DMS 273 treated with DMSO at 0.1 percent for 48 hours (cell line): ENCODE data around the gene FTCD.
"Not testable (repeated sequence)": the region's sequence is repeated elsewhere in the genome, so short reads cannot be mapped to it uniquely, and the experiment has no call there.

ENCODE experiments used
- DNase-seq: peaks from one replicate; lab custom pipeline; 2025; lab: John Stamatoyannopoulos, UW

FTCD gene

GRCh38 chr21:46171996-46172862 lies 16.9 kb upstream of the FTCD start:
- no peak for DNase-seq

GRCh38 chr21:46171585-46171984 lies 16.2 kb upstream of the FTCD start:
- no peak for DNase-seq

- not testable (repeated sequence) for DNase-seq
Observed at GRCh38 chr21:46170436-46171193, 15.2 kb upstream of the FTCD start.

DNA sequence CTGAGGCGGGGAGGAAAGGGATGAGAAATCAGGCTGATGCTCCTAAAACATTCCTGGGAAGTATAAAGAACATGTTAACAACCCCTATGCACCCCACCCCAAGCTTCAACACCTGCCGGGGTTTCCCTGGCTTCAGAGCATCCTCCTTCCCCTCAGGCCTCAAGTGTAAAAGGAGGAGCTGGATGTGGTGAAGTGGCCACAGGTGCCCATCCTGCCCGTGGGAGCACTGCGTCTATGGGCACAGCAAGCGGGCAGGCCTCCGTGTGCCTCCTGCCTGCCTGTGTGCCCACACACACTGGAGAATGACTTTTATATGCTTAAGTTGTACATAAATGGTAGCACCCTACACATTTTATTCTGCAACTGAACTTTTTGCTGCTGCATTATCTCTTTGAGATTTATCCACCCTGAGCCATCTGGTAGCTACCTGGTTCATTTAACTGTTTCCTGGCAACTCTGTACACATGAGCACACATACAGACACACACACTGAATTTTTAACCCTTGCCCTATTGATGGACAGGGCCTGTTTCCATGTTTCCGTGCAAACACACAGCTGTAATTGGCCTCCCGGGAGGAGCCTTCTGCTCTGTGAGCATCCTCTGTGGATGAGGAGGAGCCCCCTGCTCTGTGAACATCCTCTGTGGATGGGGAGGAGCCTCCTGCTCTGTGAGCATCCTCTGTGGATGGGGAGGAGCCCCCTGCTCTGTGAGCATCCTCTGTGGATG lies 13.4 kb upstream of the FTCD start:
- DNase-seq, result no peak

DNA sequence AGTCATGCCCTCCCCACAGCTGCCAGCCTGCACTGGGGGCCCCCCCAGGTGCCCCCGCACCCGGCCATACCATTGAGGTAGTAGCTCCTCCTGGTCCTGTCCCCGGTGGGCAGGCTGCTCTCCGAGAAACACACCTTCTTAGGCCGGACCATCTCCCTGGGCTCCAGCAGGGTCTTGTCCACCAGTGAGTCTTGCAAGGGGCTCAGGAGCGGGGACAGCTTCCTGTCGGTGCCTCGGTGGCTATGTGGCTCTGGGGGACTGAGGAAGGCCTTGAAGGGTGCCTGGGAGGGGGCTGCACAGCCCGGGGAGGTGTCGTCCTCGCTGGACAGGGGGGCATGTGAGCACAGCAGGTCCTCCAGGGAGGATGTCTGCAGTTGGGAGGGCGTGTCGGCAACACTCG lies 12.9 kb upstream of the FTCD start:
- DNase-seq, result no peak

DNA sequence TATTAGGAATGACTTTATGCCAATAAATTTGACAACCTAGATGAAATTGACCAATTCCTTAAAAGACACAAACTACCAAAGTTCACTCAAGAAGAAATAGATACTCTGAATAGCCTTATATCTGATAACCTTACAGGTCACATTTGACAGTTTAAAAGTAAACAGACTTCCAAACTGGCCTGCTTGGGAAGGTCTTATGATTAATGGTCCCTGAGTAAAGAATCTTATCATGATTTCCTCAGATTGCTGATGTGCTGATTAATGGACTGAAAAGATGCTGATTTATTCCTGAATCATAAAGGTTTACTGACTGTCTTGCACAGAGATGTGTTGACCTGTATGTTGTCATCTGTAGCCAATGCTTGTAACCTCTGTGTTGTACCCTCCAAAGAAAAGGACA lies 9.7 kb upstream of the FTCD start:
- DNase-seq, result no peak

DNA sequence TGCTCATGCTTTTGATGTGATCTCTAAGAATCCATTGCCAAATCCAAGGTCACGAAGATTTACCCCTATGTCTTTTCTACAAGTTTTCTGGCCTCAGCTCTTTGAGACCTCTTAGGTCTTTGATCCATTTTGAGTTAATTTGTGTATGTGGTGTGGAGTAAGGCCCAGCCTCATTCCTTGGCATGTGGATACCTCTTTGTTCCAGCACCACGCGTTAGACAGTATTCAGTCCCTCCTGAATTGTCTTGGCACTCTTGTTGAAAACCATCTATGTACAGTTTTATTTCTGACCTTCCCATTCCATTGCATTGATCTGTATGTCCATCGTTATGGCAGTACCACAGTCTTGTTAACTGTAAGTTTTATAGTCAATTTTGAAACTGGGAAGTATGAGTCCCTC lies 8.0 kb upstream of the FTCD start:
- DNase-seq, result no peak

GRCh38 chr21:46161633-46162592 lies 6.5 kb upstream of the FTCD start:
- DNase-seq, result no peak

DNA sequence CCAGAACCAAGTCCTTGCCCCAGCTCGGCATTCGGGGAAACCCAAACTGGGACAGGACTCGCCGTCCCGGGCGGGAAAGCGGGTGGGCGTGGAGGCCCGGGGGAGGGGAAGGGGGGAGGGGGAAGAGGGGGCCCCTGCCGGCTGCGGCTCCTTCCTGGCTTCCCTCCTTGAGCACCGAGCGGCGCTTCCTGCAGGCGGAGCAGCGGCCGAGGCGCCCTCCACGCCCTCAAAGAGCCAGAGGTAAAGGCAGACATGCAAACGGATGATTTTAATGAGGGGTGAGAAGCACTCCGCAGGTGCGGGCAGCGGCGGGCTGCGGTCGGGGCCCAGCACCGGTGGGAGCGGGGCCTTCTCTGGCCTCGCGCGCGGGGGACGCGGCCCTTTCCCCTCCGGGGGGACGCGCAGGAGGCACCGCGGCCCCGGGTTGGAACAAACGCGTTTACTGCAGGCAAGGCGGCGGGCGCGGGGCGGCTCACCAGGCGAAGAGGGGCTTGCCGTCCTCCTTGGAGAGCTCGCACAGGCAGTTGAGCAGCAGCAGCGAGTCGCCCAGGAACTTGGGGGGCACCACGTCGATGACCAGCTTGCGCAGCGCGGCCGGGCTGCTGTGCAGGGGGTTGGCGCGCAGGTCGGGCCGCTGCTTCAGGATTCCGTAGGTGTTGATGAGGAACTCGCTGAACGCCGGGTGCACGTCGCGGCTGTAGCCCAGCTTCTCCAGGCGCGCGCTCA lies 5.7 kb upstream of the FTCD start:
- DNase-seq, result no peak

DNA sequence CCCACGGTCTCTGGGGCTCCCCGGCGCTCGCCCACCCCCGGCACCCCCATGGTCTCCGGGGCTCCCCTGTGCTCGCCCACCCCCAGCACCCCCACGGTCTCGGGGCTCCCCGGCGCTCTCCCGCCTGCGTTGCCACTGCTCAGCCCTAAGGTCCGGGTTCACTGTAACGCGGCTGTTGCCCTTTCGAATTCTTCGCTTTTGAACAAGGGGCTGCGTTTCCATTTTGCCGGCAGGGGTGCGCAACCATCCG lies 5.2 kb upstream of the FTCD start:
- DNase-seq, result no peak

- no peak for DNase-seq
Observed at GRCh38 chr21:46159841-46160656, 4.7 kb upstream of the FTCD start.

DNA sequence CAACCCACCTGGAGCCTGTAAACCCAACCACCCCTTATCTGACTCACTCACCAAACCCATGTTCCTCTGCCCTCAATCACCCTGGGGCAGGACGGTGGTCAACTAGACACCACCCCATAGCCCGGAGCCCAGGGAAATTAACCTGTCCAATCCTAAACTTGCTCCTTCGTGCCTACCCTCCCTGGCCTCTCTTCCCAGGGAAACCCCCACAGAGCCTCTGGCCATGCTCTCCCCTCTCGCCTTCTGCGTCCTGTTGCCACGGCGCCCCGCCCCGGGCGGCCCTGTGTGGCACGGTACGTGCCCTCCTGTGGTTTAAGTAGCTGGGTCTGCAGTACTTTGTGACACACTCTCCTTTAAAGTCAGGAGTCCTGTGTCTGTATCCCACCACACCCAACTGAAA lies 4.0 kb upstream of the FTCD start:
- DNase-seq, result no peak

DNA sequence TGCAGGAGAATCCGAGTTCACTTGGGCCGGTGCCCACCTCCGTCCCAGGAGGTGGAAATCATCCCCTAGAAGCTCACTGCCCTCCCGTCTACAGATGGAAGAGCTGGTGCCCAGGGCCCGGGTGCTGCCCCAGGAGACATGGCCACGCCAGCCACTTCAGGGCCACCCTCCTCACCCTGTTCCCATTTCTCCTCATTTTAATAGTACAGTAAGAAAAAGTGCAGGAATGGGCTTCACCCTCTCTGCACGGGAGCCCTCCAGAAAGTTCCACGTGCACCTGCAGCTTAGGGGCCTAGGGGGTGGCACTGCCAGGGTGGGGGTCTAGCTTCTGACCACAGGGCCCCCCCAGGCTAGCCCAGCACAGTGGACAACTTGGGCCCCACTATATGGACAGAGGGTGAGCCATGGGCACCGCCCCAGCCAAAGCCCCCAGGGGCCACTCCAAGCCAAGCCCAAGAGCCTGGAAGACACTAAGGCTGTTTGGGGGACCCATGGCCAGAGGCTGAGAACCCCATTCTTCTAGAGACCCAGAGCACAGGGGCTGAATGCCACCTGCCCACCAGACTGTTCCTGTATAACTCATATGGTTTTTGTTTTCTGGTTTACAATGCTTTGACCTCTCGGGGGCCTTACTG lies 3.4 kb upstream of the FTCD start:
- DNase-seq, result no peak

DNA sequence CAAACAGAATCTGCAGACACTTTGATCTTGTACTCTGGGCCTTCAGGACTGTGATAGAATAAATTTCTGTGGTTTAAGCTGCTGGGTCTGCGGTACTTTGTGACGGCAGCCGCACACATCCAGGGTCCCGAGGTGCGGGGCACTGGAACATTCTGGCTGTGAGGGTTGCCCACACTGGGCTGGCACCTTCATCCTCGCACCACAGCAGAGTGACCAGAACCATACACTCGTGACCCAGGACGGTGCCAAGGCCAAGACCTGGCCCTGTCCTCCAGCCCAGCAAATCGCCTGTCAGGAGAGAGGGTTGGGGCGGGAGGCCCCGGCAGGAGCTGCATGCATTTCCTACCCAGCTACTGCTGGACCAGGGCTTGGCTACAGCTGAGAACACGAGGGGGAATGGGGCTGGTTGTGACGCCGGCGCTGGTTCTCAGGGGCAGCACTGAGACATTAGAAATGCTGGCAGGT lies 2.6 kb upstream of the FTCD start:
- DNase-seq, result no peak

DNA sequence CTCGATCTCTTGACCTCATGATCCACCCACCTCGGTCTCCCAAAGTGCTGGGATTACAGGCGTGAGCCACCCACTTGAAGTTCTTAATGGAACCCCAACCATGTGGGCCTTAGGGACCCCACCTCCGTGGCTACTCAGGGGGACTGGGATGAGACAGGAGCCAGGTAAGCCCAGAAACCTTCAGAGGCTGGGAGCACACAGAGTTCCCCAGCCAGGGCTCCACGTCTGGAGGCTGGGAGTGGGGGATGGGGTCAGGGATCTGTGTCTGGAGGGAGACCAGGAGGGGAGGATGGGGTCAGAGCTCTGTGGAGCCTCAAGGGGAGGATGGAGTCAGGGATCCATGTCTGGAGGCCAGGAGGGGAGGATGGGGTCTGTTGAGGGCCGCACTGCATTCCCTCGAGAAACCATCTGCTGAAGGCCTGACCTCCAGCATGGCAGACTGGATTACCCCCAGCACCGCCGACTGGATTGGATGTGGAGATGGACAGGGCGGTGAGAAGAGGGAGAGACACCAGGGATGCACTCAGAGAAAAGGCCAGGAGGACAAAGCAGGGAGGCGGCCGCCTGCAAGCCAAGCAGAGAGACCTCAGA lies 2.1 kb upstream of the FTCD start:
- no peak for DNase-seq

GRCh38 chr21:46156678-46157077 lies 1.3 kb upstream of the FTCD start:
- DNase-seq, result no peak

- no peak for DNase-seq
Observed at GRCh38 chr21:46156378-46156645, 933 bp upstream of the FTCD start.

DNA sequence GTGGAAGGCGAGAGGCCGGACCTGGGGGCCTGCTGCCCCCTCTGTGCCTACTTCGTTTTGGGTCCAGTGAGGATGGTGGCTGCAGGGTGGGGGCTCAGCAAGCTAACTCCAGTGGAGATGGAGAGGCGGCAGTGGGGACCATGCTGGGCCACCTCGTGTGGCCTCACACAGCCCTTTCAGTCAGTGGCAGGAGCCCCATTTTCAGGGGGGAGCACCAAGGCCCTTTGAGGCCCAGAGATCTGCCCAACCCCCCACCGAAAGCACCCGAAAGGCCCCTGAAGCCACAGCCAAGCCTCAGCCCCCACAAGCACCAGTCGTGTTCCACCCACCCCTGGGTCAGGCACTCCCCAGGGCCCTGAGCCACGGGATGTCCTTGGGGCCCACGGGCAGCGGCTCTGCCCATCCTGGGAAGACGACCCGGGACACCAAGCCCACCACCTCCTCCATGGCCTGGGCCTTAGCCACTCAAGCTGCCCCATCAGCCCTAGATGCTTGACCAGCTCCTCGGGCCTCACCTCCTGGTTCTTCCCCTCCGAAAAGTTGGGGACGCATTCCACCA lies 345 bp downstream of the FTCD start:
- DNase-seq, result no peak
